ENCODE data around the gene CAPZB. TPM values are rescaled to one million over a fixed set of nuclear protein-coding genes. Genes with fewer than 3 reads are reported as not detected.
A peak's percentile ranks its signal among the peaks of the same experiment; 100 is the strongest.

Gene CAPZB
- total and polyA plus RNA-seq, 12 donors, result 99.7 to 386 (median 164) TPM

DNA sequence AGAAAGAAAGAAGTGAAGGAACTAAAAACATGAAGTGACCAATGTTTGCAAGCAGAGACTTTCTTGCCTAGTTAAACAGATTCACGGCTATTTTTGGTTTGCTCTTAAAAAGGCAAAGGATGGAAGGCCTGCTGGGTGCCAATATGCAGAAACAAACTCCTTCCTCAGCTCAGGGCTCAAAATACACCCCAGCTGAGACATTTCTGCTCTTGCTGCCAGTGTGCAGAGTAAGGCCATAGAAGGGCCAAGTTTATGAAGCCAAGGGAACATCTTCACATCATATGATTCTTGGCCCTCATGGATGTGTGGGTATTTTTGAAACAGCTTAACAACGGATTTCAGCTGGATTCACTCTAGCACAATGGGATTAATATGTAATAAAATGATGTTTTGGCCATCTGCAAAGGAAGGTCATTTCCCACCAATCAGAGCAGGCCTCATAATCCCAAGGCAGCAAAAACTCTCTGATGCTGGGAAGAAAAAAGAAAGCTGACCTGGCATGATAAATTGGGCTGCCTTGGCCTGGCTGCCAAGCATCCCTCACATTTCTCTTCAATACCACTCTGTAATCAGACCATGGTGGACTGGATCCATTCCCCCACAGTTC lies 70.7 kb downstream of the CAPZB start:
- intact Hi-C loops (cut with DNase I), result no loop called here
- H3K9me3 ChIP-seq (replicated peaks in 1 of 3), result no peaks in the 10 kb centered on the region
- peak overlapping the region in 3 of 5 donors; percentile 6 to 67 (median 49) for H3K27ac ChIP-seq
- no peak for TF ChIP-seq POLR2A (IDR thresholded peaks at IDR 0.05)
- TF ChIP-seq, protein P1, sequence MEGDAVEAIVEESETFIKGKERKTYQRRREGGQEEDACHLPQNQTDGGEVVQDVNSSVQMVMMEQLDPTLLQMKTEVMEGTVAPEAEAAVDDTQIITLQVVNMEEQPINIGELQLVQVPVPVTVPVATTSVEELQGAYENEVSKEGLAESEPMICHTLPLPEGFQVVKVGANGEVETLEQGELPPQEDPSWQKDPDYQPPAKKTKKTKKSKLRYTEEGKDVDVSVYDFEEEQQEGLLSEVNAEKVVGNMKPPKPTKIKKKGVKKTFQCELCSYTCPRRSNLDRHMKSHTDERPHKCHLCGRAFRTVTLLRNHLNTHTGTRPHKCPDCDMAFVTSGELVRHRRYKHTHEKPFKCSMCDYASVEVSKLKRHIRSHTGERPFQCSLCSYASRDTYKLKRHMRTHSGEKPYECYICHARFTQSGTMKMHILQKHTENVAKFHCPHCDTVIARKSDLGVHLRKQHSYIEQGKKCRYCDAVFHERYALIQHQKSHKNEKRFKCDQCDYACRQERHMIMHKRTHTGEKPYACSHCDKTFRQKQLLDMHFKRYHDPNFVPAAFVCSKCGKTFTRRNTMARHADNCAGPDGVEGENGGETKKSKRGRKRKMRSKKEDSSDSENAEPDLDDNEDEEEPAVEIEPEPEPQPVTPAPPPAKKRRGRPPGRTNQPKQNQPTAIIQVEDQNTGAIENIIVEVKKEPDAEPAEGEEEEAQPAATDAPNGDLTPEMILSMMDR (IDR thresholded peaks at IDR 0.05), result no peak
- H3K4me1 ChIP-seq (replicated peaks in 1 of 2), result peaks cover 11 to 32% of the 10 kb centered on the region in 2 donors
- WGBS, 4 donors, result 15 to 35% (median 30%) methylated on average over 2 of the region's 2 CpGs
- no peaks in the 10 kb centered on the region for H3K27me3 ChIP-seq
- no peak overlapping the region for H3K4me3 ChIP-seq
- no peak for DNase-seq
- peaks cover 0 to 18% of the 10 kb centered on the region in 2 donors for H3K36me3 ChIP-seq (replicated peaks in 1 of 2)

DNA sequence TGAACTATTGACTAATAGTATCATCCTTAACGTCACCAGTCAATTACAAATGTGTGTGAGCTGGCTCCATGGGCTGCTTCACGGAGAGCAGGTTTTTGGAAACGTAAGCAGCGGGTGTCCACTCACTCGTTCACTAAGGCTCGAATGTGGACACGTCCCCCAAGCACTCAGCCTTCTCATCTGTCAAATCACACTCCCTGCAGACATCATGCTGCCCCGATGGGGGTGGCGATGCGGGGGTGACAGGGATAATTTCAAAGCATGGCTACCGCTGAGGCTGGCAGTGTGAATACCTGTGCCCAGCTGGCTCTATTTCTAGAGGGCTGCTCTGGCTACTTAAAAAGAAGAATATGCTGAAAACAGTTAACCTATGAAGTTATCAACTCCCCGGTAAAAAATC lies 71.3 kb downstream of the CAPZB start:
- intact Hi-C loops (cut with DNase I), result no loop called here
- Histone ChIP-seq H3K9me3 (replicated peaks in 1 of 3) (no peaks in the 10 kb centered on the region), H3K27ac (peak overlapping the region in 2 of 5 donors; percentile 49 to 67), H3K4me3 (no peak overlapping the region), H3K36me3 (replicated peaks in 1 of 2) (peaks cover 0 to 12% of the 10 kb centered on the region in 2 donors), H3K4me1 (replicated peaks in 1 of 2) (peaks cover 11 to 32% of the 10 kb centered on the region in 2 donors), H3K27me3 (no peaks in the 10 kb centered on the region)
- DNase-seq, result no peak
- 82 to 89% (median 85%) methylated on average over 12 of the region's 12 CpGs for WGBS, 4 donors
- no peak for TF ChIP-seq POLR2A (IDR thresholded peaks at IDR 0.05)
- TF ChIP-seq, protein P1 (IDR thresholded peaks at IDR 0.05), result no peak

DNA sequence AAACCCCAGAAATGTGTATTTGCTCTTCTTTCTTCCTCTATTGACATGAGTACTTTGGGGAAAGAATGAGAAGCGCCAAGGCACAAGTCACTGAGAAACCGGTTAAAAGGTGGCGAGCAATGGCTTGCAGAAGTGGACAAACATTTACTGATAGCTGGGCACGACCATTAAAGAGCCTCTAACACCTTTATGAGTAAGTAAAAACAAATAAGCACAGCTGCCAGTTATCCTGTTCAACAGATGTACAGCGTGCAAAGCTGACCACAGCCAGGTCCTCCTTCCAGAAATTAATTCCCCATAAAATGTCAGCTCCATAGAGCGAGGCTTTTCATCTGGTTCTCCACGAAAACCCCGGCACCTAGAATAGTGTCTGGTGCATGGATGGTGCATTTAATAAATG lies 72.7 kb downstream of the CAPZB start:
- no peak overlapping the region for H3K4me3 ChIP-seq
- peaks cover 0 to 4% of the 10 kb centered on the region in 2 donors for H3K36me3 ChIP-seq (replicated peaks in 1 of 2)
- H3K27ac ChIP-seq, result peak overlapping the region in 1 of 5 donors; percentile 67
- intact Hi-C loops (cut with DNase I), result no loop called here
- TF ChIP-seq, protein P1 (IDR thresholded peaks at IDR 0.05), result no peak
- TF ChIP-seq POLR2A (IDR thresholded peaks at IDR 0.05), result no peak
- 90 to 96% (median 93%) methylated on average over 8 of the region's 8 CpGs for WGBS, 4 donors
- no peaks in the 10 kb centered on the region for H3K27me3 ChIP-seq
- no peak for DNase-seq
- H3K9me3 ChIP-seq (replicated peaks in 1 of 3), result no peaks in the 10 kb centered on the region
- H3K4me1 ChIP-seq (replicated peaks in 1 of 2), result peaks cover 15 to 41% of the 10 kb centered on the region in 2 donors

DNA sequence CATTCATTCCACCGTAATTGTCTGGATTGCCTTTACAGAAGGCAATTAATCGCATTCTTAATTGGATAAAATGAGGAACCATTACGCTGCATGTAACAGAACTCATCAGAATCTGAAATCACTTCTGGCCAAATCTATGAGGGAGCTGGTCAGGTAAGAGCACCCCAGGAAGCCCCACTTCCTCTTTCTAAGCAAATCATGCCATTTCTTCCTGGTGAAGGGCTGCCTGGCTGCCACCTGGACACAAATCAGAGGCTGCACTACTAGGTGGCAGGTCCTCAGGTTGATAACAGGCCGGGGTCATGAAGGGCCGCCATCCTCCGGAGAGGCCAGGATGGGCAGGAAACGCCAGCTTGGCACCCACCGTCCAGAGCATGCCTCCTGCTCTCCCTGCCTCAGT lies 73.7 kb downstream of the CAPZB start:
- Histone ChIP-seq H3K4me1 (replicated peaks in 1 of 2) (peaks cover 15 to 42% of the 10 kb centered on the region in 2 donors), H3K27ac (no peak overlapping the region), H3K4me3 (no peak overlapping the region), H3K36me3 (replicated peaks in 1 of 2) (peaks cover 0 to 4% of the 10 kb centered on the region in 2 donors), H3K9me3 (replicated peaks in 1 of 3) (no peaks in the 10 kb centered on the region), H3K27me3 (no peaks in the 10 kb centered on the region)
- 79 to 87% (median 84%) methylated on average over 3 to 8 of the region's 8 CpGs for whole genome bisulfite sequencing, 4 donors
- intact Hi-C loops (cut with DNase I), result no loop called here
- no peak for DNase-seq
- TF ChIP-seq POLR2A (IDR thresholded peaks at IDR 0.05), result no peak
- TF ChIP-seq, protein P1 (IDR thresholded peaks at IDR 0.05), result no peak

Measured in adrenal gland (tissue), 12 donors.